KG1 (cell line): ENCODE results near the gene TSPAN3.

Source experiments
- DNase-seq: peaks from one replicate; lab custom pipeline; 2025; lab: John Stamatoyannopoulos, UW

TSPAN3 gene

GRCh38 chr15:77023576-77024272, 47.2 kb downstream of the TSPAN3 start:
- DNase-seq = no peak

GRCh38 chr15:77022646-77023575, 48.0 kb downstream of the TSPAN3 start:
- no peak for DNase-seq

- DNase-seq = no peak
Measured at GRCh38 chr15:77021803-77022381, 49.0 kb downstream of the TSPAN3 start.

- DNase-seq = no peak
Measured at GRCh38 chr15:77021088-77021481, 49.8 kb downstream of the TSPAN3 start.

- no peak for DNase-seq
Measured at GRCh38 chr15:77020348-77021087, 50.4 kb downstream of the TSPAN3 start.

- no peak for DNase-seq
Measured at GRCh38 chr15:77019521-77020331, 51.2 kb downstream of the TSPAN3 start.

GRCh38 chr15:77018796-77019505, 52.0 kb downstream of the TSPAN3 start:
- DNase-seq = no peak

GRCh38 chr15:77017761-77018720, 52.9 kb downstream of the TSPAN3 start:
- DNase-seq = no peak

- no peak for DNase-seq
Measured at GRCh38 chr15:77017091-77017660, 53.7 kb downstream of the TSPAN3 start.

- DNase-seq = no peak
Measured at GRCh38 chr15:77016321-77016695, 54.6 kb downstream of the TSPAN3 start.

- no peak for DNase-seq
Measured at GRCh38 chr15:77015646-77016320, 55.1 kb downstream of the TSPAN3 start.

GRCh38 chr15:77014132-77015081, 56.5 kb downstream of the TSPAN3 start:
- peak; percentile 14 for DNase-seq

- DNase-seq = no peak
Measured at GRCh38 chr15:77013776-77014131, 57.2 kb downstream of the TSPAN3 start.

- no peak for DNase-seq
Measured at GRCh38 chr15:77012868-77013267, 58.0 kb downstream of the TSPAN3 start.

GRCh38 chr15:77012117-77012712, 58.7 kb downstream of the TSPAN3 start:
- no peak for DNase-seq

- DNase-seq = no peak
Measured at GRCh38 chr15:77010857-77011256, 60.1 kb downstream of the TSPAN3 start.

- DNase-seq = no peak
Measured at GRCh38 chr15:77010312-77010686, 60.6 kb downstream of the TSPAN3 start.
